Measurements from ENCODE around the gene ACMSD.

Gene ACMSD

DNA sequence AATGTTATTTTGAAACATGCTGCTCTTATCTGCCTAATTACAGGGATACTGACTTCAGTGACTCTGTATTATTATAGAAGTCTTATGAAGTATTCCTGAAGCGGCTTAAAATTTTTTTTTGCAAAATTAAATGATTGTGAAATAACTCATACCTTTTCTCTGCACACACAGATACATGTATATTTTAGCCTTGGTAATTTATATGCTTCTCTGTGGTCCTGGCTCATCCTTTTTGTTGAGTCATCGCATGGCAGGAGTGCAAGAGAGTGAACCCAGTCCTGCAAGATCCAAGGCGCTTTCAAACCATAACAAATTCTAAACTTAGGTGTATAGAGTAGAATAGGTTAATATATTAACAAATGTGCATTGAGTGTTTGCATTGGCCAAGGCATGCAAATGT, 88.8 kb downstream of the ACMSD start:
- TF ChIP-seq EZH2phosphoT487 (IDR thresholded peaks at IDR 0.05; ENCODE audit: low read length) (no peak), EZH2 (optimal IDR thresholded peaks at IDR 0.05; ENCODE audit: low read depth, low read length) (no peak)
- TF ChIP-seq, protein P1, sequence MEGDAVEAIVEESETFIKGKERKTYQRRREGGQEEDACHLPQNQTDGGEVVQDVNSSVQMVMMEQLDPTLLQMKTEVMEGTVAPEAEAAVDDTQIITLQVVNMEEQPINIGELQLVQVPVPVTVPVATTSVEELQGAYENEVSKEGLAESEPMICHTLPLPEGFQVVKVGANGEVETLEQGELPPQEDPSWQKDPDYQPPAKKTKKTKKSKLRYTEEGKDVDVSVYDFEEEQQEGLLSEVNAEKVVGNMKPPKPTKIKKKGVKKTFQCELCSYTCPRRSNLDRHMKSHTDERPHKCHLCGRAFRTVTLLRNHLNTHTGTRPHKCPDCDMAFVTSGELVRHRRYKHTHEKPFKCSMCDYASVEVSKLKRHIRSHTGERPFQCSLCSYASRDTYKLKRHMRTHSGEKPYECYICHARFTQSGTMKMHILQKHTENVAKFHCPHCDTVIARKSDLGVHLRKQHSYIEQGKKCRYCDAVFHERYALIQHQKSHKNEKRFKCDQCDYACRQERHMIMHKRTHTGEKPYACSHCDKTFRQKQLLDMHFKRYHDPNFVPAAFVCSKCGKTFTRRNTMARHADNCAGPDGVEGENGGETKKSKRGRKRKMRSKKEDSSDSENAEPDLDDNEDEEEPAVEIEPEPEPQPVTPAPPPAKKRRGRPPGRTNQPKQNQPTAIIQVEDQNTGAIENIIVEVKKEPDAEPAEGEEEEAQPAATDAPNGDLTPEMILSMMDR (IDR thresholded peaks at IDR 0.05; ENCODE audit: low read length), result no peak
- H4K20me1 ChIP-seq (ENCODE audit: insufficient read depth, low read length), result peaks cover 78% of the 10 kb centered on the region
- no peaks in the 10 kb centered on the region for H3K9me2 ChIP-seq (replicated peaks; ENCODE audit: insufficient read depth, low read length)
- no peak overlapping the region for H3K4me2 ChIP-seq (ENCODE audit: low read depth, low read length)
- H3K36me3 ChIP-seq (replicated peaks; ENCODE audit: insufficient read depth, low read length), result no peaks in the 10 kb centered on the region; the same call in 1 of the 2 replicates
- H3K9me3 ChIP-seq (replicated peaks; ENCODE audit: insufficient read depth, low read length), result no peaks in the 10 kb centered on the region
- no peaks in the 10 kb centered on the region for H3F3A ChIP-seq (ENCODE audit: insufficient read depth, low read length)
- no peaks in the 10 kb centered on the region for H3K27me3 ChIP-seq (replicated peaks; ENCODE audit: insufficient read depth, low read length)
- H3K4me1 ChIP-seq (ENCODE audit: low read length), result peaks cover 4% of the 10 kb centered on the region; the same call in 1 of the 2 replicates
- no peak overlapping the region for H3K9ac ChIP-seq (ENCODE audit: low read length)
- no peak overlapping the region for H3K27ac ChIP-seq (ENCODE audit: low read length)
- H2AFZ ChIP-seq (ENCODE audit: low read length), result no peak overlapping the region
- no peak overlapping the region for H3K4me3 ChIP-seq (ENCODE audit: low read length)
- H3K79me2 ChIP-seq (ENCODE audit: low read length), result peaks cover 100% of the 10 kb centered on the region
- no peak for DNase-seq

DNA sequence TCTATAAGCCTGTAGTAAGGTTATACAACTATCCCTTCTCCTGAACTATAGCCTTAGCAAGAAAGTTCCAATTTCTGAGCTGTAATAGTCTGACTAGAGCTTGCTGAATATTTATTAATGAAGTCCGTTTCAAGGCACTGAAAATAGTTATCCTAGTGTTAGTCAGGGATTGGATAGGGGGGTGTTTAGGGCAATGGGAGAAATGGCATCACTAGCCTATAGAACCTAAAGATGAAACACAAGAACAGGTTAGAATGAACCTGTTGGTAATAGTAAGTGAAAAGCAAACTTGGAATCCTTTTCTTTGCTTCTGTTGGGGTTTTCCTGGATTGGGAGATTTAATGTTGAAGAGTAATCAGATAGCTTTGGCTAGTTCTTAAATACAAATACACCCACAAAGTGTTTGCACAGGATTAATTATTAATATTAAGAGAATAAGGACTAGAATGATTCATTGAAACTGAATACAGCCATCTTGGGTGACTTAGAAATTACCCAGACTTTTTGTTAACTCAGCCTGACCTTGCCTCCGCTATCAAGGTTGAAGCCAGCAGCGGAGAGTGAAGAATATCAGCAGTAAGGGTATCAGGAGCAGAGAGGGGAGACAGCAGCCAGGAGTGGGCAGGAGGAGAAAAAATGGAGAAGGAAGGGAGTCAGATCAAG, 94.6 kb downstream of the ACMSD start:
- Histone ChIP-seq H3K27ac (ENCODE audit: low read length) (no peak overlapping the region), H3K4me1 (ENCODE audit: low read length) (peaks cover 4% of the 10 kb centered on the region; the same call in 1 of the 2 replicates), H3K4me2 (ENCODE audit: low read depth, low read length) (no peak overlapping the region), H3F3A (ENCODE audit: insufficient read depth, low read length) (no peaks in the 10 kb centered on the region), H4K20me1 (ENCODE audit: insufficient read depth, low read length) (peaks cover 70% of the 10 kb centered on the region), H3K9me2 (replicated peaks; ENCODE audit: insufficient read depth, low read length) (no peaks in the 10 kb centered on the region), H3K36me3 (replicated peaks; ENCODE audit: insufficient read depth, low read length) (no peaks in the 10 kb centered on the region; the same call in 1 of the 2 replicates), H2AFZ (ENCODE audit: low read length) (no peak overlapping the region), H3K4me3 (ENCODE audit: low read length) (no peak overlapping the region), H3K9me3 (replicated peaks; ENCODE audit: insufficient read depth, low read length) (no peaks in the 10 kb centered on the region), H3K27me3 (replicated peaks; ENCODE audit: insufficient read depth, low read length) (no peaks in the 10 kb centered on the region), H3K79me2 (ENCODE audit: low read length) (peaks cover 100% of the 10 kb centered on the region), H3K9ac (ENCODE audit: low read length) (no peak overlapping the region)
- no peak for DNase-seq
- no peak for TF ChIP-seq EZH2phosphoT487 (IDR thresholded peaks at IDR 0.05; ENCODE audit: low read length)
- TF ChIP-seq EZH2 (optimal IDR thresholded peaks at IDR 0.05; ENCODE audit: low read depth, low read length), result no peak
- TF ChIP-seq, protein P1 (IDR thresholded peaks at IDR 0.05; ENCODE audit: low read length), result no peak

DNA sequence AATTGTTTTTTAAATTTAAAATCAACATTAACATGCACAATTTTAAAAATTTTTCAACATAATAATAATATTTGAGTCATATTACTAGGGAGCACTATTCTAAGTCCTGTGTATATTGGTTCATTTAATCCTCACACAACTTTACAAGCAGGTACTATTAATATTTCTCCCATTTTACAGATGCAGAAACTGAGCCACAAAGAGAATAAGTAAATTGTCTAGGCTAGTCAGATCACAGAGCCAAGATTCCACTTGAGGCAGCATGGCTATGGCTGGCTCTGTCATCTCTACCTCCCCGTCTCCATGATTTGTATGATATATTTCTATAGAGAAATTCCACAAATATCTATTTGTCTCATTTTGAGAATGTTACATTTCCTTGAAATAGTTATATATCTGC, 95.3 kb downstream of the ACMSD start:
- no peaks in the 10 kb centered on the region for H3F3A ChIP-seq (ENCODE audit: insufficient read depth, low read length)
- no peaks in the 10 kb centered on the region for H3K27me3 ChIP-seq (replicated peaks; ENCODE audit: insufficient read depth, low read length)
- DNase-seq, result no peak
- TF ChIP-seq EZH2phosphoT487 (IDR thresholded peaks at IDR 0.05; ENCODE audit: low read length) (no peak), EZH2 (optimal IDR thresholded peaks at IDR 0.05; ENCODE audit: low read depth, low read length) (no peak)
- TF ChIP-seq, protein P1 (IDR thresholded peaks at IDR 0.05; ENCODE audit: low read length), result no peak
- H3K4me3 ChIP-seq (ENCODE audit: low read length), result no peak overlapping the region
- H3K79me2 ChIP-seq (ENCODE audit: low read length), result peaks cover 100% of the 10 kb centered on the region
- no peaks in the 10 kb centered on the region for H3K9me3 ChIP-seq (replicated peaks; ENCODE audit: insufficient read depth, low read length)
- H3K4me2 ChIP-seq (ENCODE audit: low read depth, low read length), result no peak overlapping the region
- no peak overlapping the region for H2AFZ ChIP-seq (ENCODE audit: low read length)
- no peaks in the 10 kb centered on the region for H3K9me2 ChIP-seq (replicated peaks; ENCODE audit: insufficient read depth, low read length)
- H3K36me3 ChIP-seq (replicated peaks; ENCODE audit: insufficient read depth, low read length), result peaks cover 3% of the 10 kb centered on the region
- peaks cover 4% of the 10 kb centered on the region; the same call in 1 of the 2 replicates for H3K4me1 ChIP-seq (ENCODE audit: low read length)
- H4K20me1 ChIP-seq (ENCODE audit: insufficient read depth, low read length), result peaks cover 65% of the 10 kb centered on the region
- H3K9ac ChIP-seq (ENCODE audit: low read length), result no peak overlapping the region
- no peak overlapping the region for H3K27ac ChIP-seq (ENCODE audit: low read length)
